ENCODE data around the gene CKAP2L.

DNA sequence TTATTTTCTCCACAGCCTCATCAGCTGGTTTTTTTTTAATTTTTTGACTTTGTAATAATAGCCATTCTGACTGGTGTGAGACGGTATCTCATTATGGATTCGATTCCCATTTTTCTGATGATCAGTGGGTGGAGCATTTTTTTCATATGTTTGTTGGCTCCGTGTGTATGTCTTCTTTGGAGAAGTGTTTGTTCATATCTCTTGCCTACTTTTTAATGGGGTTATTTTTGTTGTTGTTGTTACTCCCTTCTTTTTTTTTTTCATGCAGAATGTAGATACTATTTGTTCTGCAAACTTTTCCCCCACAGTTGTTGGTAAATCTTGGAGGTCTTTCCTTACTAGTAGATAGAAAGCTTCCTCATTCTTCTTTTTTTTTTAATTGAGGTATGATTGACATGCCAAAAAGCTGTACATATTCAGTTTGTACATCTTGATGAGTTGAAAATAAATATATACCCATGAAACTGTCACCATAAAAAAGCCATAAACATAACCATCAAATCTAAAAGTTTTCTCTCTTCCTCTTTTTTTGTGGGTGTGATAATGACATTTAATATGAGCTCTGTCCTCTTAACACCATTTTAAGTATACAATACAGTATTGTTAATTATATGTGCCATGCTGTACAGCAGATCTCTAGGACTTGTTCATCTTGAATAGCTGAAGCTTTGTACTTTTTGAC, 65.4 kb downstream of the CKAP2L start:
- TF ChIP-seq MAX (IDR thresholded peaks at IDR 0.05), result no peak
- TF ChIP-seq TAF1 (IDR thresholded peaks at IDR 0.05; ENCODE audit: low read depth), result no peak
- TF ChIP-seq NFIC (IDR thresholded peaks at IDR 0.05), result no peak
- no peak for TF ChIP-seq REST (IDR thresholded peaks at IDR 0.05; ENCODE audit: low read depth)
- no peak for TF ChIP-seq TCF12 (IDR thresholded peaks at IDR 0.05; ENCODE audit: low read depth)
- TF ChIP-seq YY1 (IDR thresholded peaks at IDR 0.05; ENCODE audit: low read depth), result no peak
- no peak for TF ChIP-seq RAD21 (IDR thresholded peaks at IDR 0.05; ENCODE audit: low read depth)
- no peak for TF ChIP-seq EP300 (IDR thresholded peaks at IDR 0.05; ENCODE audit: borderline replicate concordance)
- no peak for TF ChIP-seq TEAD4 (IDR thresholded peaks at IDR 0.05)
- TF ChIP-seq CEBPB (IDR thresholded peaks at IDR 0.05), result no peak
- TF ChIP-seq CREB1 (IDR thresholded peaks at IDR 0.05; ENCODE audit: low read depth), result no peak
- no peak for TF ChIP-seq ZBTB7A (IDR thresholded peaks at IDR 0.05; ENCODE audit: low read depth)
